NT2/D1 (cell line): ENCODE measurements around the gene TGM5.
"Not testable (repeated sequence)": the region's sequence is repeated elsewhere in the genome, so short reads cannot be mapped to it uniquely, and the experiment has no call there.

Source experiments
- DNase-seq: peaks from one replicate; pipeline ENCODE4 v3.0.0-alpha.2; 2011; ENCODE audit warnings: low read depth, low spot score
- H3K27me3 ChIP-seq: 2 replicates; pipeline ENCODE4 v1.6.0; 2011; ENCODE audit warnings: mild to moderate bottlenecking; ENCODE audit not compliant: insufficient read length, insufficient read depth
- H3K36me3 ChIP-seq: 2 replicates; pipeline ENCODE4 v1.6.1; 2011; ENCODE audit warnings: mild to moderate bottlenecking, low read length, mixed read lengths; ENCODE audit not compliant: insufficient read depth, insufficient read length
- H3K4me1 ChIP-seq: 2 replicates; pipeline ENCODE4 v1.5.1; 2011; ENCODE audit not compliant: insufficient read depth, insufficient read length
- H3K4me3 ChIP-seq: 2 replicates; pipeline ENCODE4 v1.5.1; 2011; ENCODE audit warnings: low read depth; ENCODE audit not compliant: insufficient read length
- H3K9ac ChIP-seq: 2 replicates; pipeline ENCODE4 v1.6.0; 2011; ENCODE audit warnings: low read depth; ENCODE audit not compliant: insufficient read length
- H3K9me3 ChIP-seq: 2 replicates; pipeline ENCODE4 v1.5.1; 2011; ENCODE audit warnings: mild to moderate bottlenecking, low read length; ENCODE audit not compliant: insufficient read depth
- SUZ12 ChIP-seq: IDR thresholded peaks from 2 replicates; pipeline ENCODE4 v1.6.1; 2011; ENCODE audit not compliant: insufficient read length, insufficient read depth; ENCODE audit errors: extremely low read depth
- YY1 ChIP-seq: IDR thresholded peaks from 2 replicates; pipeline ENCODE4 v1.6.1; 2011; ENCODE audit not compliant: insufficient read length, insufficient read depth
- ZNF274 ChIP-seq: IDR thresholded peaks from 2 replicates; pipeline ENCODE4 v1.6.1; 2011; ENCODE audit warnings: mild to moderate bottlenecking, low read depth, low read length

The TGM5 gene

DNA sequence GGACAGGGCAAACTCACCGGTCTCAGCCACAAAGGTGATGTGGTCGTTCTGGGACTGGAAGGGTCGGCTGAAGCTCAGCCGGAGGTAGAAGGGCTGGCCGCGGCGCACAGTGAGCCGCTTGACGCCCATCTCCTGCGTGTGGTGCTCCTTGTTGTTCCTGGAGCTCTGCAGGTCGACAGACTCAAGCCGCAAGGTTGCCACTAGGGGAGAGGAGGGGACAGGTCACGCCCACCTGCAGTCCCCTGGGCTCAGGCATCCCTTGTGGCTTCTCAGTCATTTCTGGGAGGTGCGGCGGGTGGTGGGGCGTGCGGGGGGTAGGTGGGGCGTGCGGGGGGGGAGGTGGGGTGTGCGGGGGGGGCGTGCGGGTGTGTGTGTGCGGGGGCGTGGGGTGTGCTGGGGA lies 26.7 kb upstream of the TGM5 start:
- TF ChIP-seq YY1 (no peak), SUZ12 (no peak), ZNF274 (no peak)
- peaks cover 2% of the 10 kb centered on the region for H3K4me1 ChIP-seq
- peak overlapping the region; percentile 32 for H3K9ac ChIP-seq
- H3K4me3 ChIP-seq: no peak overlapping the region
- no peak for DNase-seq
- no peaks in the 10 kb centered on the region for H3K27me3 ChIP-seq
- no peaks in the 10 kb centered on the region for H3K36me3 ChIP-seq
- H3K9me3 ChIP-seq: no peaks in the 10 kb centered on the region

DNA sequence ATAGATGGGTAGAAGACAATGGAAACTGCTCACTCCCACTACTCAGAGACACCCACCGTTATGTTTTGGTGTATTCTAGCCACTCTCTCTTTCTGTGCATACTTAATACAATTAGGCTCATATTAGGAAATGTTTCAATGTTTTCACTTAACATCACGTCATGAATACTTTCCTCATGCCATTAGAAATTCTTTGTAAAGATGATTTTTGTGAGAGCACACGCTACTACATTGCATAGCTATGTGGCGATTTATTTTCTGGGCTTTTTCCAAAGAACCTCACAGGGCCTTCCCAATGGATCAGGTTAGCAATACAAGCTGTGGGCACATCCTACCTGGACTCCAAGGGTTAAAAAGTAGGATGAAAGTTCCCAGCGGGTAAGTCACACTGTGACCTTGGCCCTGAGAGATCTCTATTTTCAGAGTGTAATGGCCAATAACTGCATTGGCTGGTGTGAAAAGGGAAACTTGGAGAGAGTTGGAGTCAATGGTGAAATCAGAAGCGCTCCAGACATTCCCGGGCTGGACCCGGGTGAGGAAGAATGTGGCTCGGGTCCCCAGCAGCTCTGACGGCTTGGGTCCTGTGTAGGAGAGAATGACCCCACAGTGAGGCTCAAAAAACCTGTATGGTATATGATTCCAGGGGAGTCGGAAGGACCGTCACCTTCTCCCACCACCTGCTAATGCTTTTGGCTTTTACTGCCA lies 25.8 kb upstream of the TGM5 start:
- Histone ChIP-seq H3K9ac (no peak overlapping the region), H3K4me3 (no peak overlapping the region), H3K9me3 (no peaks in the 10 kb centered on the region), H3K4me1 (peaks cover 2% of the 10 kb centered on the region), H3K27me3 (no peaks in the 10 kb centered on the region), H3K36me3 (no peaks in the 10 kb centered on the region)
- no peak for DNase-seq
- TF ChIP-seq ZNF274: no peak
- TF ChIP-seq SUZ12: no peak
- no peak for TF ChIP-seq YY1

DNA sequence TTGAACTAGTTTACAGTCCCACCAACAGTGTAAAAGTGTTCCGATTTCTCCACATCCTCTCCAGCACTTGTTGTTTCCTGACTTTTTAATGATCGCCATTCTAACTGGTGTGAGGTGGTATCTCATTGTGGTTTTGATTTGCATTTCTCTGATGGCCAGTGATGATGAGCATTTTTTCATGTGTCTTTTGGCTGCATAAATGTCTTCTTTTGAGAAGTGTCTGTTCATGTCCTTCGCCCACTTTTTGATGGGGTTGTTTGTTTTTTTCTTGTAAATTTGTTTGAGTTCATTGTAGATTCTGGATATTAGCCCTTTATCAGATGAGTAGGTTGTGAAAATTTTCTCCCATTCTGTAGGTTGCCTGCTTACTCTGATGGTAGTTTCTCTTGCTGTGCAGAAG lies 22.9 kb upstream of the TGM5 start:
- DNase-seq: not testable (repeated sequence)

DNA sequence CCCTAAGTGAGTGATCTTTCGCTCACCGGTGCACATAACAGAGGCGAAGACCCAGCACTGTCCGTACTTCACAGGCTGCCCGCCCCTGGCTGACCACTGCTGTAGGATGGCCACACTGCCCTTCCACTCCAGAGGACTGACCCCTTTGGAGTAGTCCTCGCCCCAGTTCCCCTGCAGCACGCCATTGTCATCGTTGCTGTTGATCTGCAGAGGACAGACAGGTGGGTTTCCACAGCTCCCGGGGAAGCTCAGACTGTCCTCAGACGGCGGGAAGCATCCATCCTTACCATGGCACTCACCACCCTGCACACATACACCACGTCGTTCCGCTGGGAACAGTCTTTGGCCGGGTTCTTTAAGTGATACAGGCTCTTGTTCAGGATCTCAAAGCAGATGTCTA lies 20.5 kb upstream of the TGM5 start:
- no peak for DNase-seq
- H3K4me3 ChIP-seq: no peak overlapping the region
- TF ChIP-seq SUZ12: no peak
- TF ChIP-seq ZNF274: no peak
- TF ChIP-seq YY1: no peak
- no peak overlapping the region for H3K9ac ChIP-seq
- no peaks in the 10 kb centered on the region for H3K36me3 ChIP-seq
- no peaks in the 10 kb centered on the region for H3K9me3 ChIP-seq
- no peaks in the 10 kb centered on the region for H3K27me3 ChIP-seq
- H3K4me1 ChIP-seq: no peaks in the 10 kb centered on the region

More for the DNA sequence above, 22.9 kb upstream of the TGM5 start:
- H3K4me3 ChIP-seq, H3K36me3 ChIP-seq, H3K4me1 ChIP-seq, H3K9ac ChIP-seq, H3K27me3 ChIP-seq, H3K9me3 ChIP-seq: not testable (repeated sequence)

DNA sequence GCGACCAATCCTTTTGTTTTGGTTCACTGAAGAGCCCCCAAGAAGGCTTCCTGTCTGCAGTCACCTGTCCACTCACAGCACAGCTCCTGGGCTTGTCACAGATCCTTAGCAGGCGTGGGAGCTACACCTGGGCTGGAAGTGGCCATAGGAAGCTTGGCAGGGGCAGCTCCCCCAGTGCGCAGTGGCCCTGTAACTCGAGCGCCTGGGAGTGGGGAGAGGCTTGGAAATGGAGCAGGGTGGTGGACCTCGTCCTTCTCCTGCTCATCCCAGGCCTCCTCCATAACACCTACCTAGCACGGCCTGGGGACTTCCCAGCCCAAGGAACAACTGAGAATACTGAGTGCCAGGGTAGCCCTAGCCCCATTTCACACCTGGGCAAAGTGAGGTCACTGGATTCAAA lies 19.3 kb upstream of the TGM5 start:
- TF ChIP-seq YY1: no peak
- no peak for TF ChIP-seq ZNF274
- TF ChIP-seq SUZ12: no peak
- no peaks in the 10 kb centered on the region for H3K36me3 ChIP-seq
- H3K27me3 ChIP-seq: no peaks in the 10 kb centered on the region
- no peak overlapping the region for H3K9ac ChIP-seq
- no peak overlapping the region for H3K4me3 ChIP-seq
- H3K9me3 ChIP-seq: no peaks in the 10 kb centered on the region
- no peaks in the 10 kb centered on the region for H3K4me1 ChIP-seq
- no peak for DNase-seq

DNA sequence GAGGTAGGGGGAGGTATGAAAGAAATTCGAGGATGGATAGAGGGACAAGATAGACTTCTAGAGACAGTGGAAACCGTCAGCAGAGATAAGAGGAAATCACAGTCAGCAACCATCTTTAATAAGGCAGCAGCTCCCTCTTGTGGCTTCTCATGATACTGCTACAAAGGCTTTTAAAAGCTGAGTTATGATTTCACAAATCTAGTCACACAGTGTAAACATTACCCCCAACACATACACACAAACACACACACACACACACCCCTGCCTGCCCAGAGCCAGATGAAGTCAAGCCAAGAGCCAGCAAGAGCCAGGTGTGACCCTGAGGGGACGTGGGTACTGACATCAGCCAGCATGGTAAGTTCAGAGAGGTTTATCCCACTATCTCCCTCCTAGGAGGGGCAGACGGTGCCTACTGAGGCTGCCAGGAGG lies 18.9 kb upstream of the TGM5 start:
- H3K9ac ChIP-seq: no peak overlapping the region

DNA sequence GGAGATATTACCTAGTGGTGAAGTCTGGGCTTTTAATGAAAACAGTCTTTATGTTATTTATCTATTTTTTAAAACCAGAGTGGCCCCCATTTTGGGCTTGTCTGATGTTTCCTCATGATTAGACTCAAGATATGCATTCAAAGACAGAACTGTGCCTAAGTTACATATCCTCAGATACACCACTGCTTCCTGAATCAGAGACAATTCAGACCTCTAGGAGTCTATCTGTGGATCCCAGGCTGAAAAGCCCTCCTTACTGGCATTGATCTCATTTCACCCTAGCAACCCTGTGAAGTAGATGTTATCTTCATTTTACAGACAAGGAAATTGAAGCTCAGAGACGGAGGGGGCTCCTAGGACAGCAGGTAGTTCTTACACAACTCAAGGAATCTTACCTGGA lies 16.8 kb upstream of the TGM5 start:
- H3K9me3 ChIP-seq: no peaks in the 10 kb centered on the region
- no peak overlapping the region for H3K9ac ChIP-seq
- DNase-seq: no peak
- H3K4me1 ChIP-seq: no peaks in the 10 kb centered on the region
- H3K36me3 ChIP-seq: no peaks in the 10 kb centered on the region
- no peaks in the 10 kb centered on the region for H3K27me3 ChIP-seq
- no peak overlapping the region for H3K4me3 ChIP-seq
- TF ChIP-seq YY1 (no peak), SUZ12 (no peak)

More for the DNA sequence above, 18.9 kb upstream of the TGM5 start:
- no peaks in the 10 kb centered on the region for H3K4me1 ChIP-seq
- H3K9me3 ChIP-seq: no peaks in the 10 kb centered on the region
- no peak for TF ChIP-seq YY1
- no peak for TF ChIP-seq ZNF274
- TF ChIP-seq SUZ12: no peak
- DNase-seq: no peak
- H3K27me3 ChIP-seq: no peaks in the 10 kb centered on the region
- H3K36me3 ChIP-seq: no peaks in the 10 kb centered on the region
- no peak overlapping the region for H3K4me3 ChIP-seq
